ENCODE results near the gene RGS3. TPM values are rescaled to one million over a fixed set of nuclear protein-coding genes. Genes with fewer than 3 reads are reported as not detected.

The RGS3 gene
- total and polyA plus RNA-seq, 11 donors, result 93.4 to 214 (median 134) TPM

GRCh38 chr9:113444736-113445135 lies 18.8 kb upstream of the RGS3 start:
- no peak for ATAC-seq
- H3K4me1 ChIP-seq, result peaks cover 0 to 19% (median 5%) of the 10 kb centered on the region in 12 donors
- intact Hi-C loops (cut with DNase I), result loop anchor here in 4 of 10 donors (2.0 to 5.0 kb wide), 3 partner anchors 58 to 212 kb away; no protein-coding TSS in a partner anchor
- DNase-seq, result no peak
- H3K9me3 ChIP-seq, result no peaks in the 10 kb centered on the region
- H3K36me3 ChIP-seq, result no peaks in the 10 kb centered on the region
- no peaks in the 10 kb centered on the region for H3K27me3 ChIP-seq
- no peak overlapping the region for H3K27ac ChIP-seq
- no peak overlapping the region for H3K4me3 ChIP-seq
- TF ChIP-seq CTCF (IDR thresholded peaks at IDR 0.05) (no peak), POLR2A (IDR thresholded peaks at IDR 0.05) (no peak)
- WGBS, 4 donors, result 87 to 95% (median 92%) methylated on average over 2 of the region's 2 CpGs

DNA sequence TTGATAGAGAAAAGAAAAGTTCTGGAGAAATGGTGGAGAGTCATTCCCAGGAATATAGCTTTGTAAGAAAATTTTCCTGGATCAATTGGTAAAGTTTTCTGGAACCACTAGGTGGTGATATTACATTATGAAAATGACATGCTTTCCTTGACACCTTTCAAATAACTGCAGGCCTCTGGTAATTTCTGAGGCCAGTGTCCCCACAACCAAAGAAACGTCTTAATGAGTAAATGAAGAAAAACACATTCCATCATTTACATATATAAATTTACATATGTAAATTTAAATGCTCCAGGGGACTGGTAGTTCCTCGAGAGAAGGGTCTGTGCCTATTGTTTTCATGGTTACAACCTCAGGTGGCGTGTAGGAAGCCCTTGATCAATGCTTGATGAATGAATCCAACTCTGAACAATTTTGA lies 17.2 kb upstream of the RGS3 start:
- DNase-seq, result no peak
- peak overlapping the region in 9 of 12 donors; percentile 6 to 67 (median 35) for H3K27ac ChIP-seq
- intact Hi-C loops (cut with DNase I), result loop anchor here in 9 of 10 donors (2.0 to 5.0 kb wide), 7 partner anchors 54 to 212 kb away; no protein-coding TSS in a partner anchor
- no peaks in the 10 kb centered on the region for H3K27me3 ChIP-seq
- H3K4me1 ChIP-seq, result peaks cover 0 to 19% (median 5%) of the 10 kb centered on the region in 12 donors
- TF ChIP-seq CTCF (IDR thresholded peaks at IDR 0.05) (peak; percentile 53 to 82 (median 70)), POLR2A (IDR thresholded peaks at IDR 0.05) (no peak)
- peak in 3 of 4 donors; percentile 42 to 70 (median 59) for ATAC-seq
- H3K36me3 ChIP-seq, result no peaks in the 10 kb centered on the region
- H3K9me3 ChIP-seq, result no peaks in the 10 kb centered on the region
- 48 to 53% (median 50%) methylated on average over 3 of the region's 3 CpGs for WGBS, 4 donors
- H3K4me3 ChIP-seq, result no peak overlapping the region

GRCh38 chr9:113449376-113449775 lies 14.2 kb upstream of the RGS3 start:
- intact Hi-C loops (cut with DNase I), result loop anchor here in 4 of 10 donors (2.0 to 5.0 kb wide), 2 partner anchors 53 to 137 kb away; no protein-coding TSS in a partner anchor

More at GRCh38 chr9:113449376-113449775, 14.2 kb upstream of the RGS3 start:
- no peaks in the 10 kb centered on the region for H3K9me3 ChIP-seq
- peaks cover 0 to 27% (median 12%) of the 10 kb centered on the region in 12 donors for H3K4me1 ChIP-seq
- no peak overlapping the region for H3K4me3 ChIP-seq
- H3K36me3 ChIP-seq, result no peaks in the 10 kb centered on the region
- ATAC-seq (no peak), DNase-seq (no peak)
- TF ChIP-seq CTCF (IDR thresholded peaks at IDR 0.05) (no peak), POLR2A (IDR thresholded peaks at IDR 0.05) (no peak)
- peak overlapping the region in 1 of 12 donors; percentile 37 for H3K27ac ChIP-seq
- WGBS, 4 donors, result 53 to 71% (median 66%) methylated on average over 2 of the region's 2 CpGs
- no peaks in the 10 kb centered on the region for H3K27me3 ChIP-seq
